GM12891 (cell line): Measurements from ENCODE around the gene PDCL2.

ENCODE experiments used
- POLR2A ChIP-seq: IDR thresholded peaks from 2 replicates; pipeline ENCODE4 v1.6.1; 2011; ENCODE audit warnings: low read depth, low read length, control low read depth
- POLR2AphosphoS5 ChIP-seq: IDR thresholded peaks from 2 replicates; pipeline ENCODE4 v1.6.1; 2011; ENCODE audit warnings: low read depth, low read length, control low read depth

- TF ChIP-seq POLR2A (no peak), POLR2AphosphoS5 (no peak)
Observed at GRCh38 chr4:55507612-55508011, 84.4 kb downstream of the PDCL2 start.
